ENCODE results near the gene DSCAM.

- TF ChIP-seq MYC (IDR thresholded peaks at IDR 0.05; ENCODE audit: insufficient read depth, insufficient read length, insufficient replicate concordance, low read length, severe bottlenecking): no peak
- no peak for TF ChIP-seq MXI1 (IDR thresholded peaks at IDR 0.05; ENCODE audit: low read depth, low read length)
- no peak for TF ChIP-seq FOXK2 (IDR thresholded peaks at IDR 0.05)
- no peak for TF ChIP-seq CTCF (IDR thresholded peaks at IDR 0.05 in 2 of 3, conservative IDR thresholded peaks at IDR 0.05 in 1 of 3; ENCODE audit: control insufficient read depth in 2 of 3, extremely low read depth in 1 of 3, insufficient read depth in 1 of 3, low read depth in 3 of 3, low read length in 3 of 3)
- TF ChIP-seq PML (IDR thresholded peaks at IDR 0.05; ENCODE audit: low read length): no peak
- TF ChIP-seq ZNF384 (IDR thresholded peaks at IDR 0.05; ENCODE audit: borderline replicate concordance, low read depth, low read length): no peak
- no peak for TF ChIP-seq REST (IDR thresholded peaks at IDR 0.05; ENCODE audit: low read depth, low read length)
These were observed 751.5 kb downstream of the DSCAM start for GRCh38 chr21:40095477-40095876.

All from GM12878 (cell line).